ENCODE data around the gene MAPK12. TPM values are rescaled to one million over a fixed set of nuclear protein-coding genes. Genes with fewer than 3 reads are reported as not detected.

The MAPK12 gene
- total RNA-seq, 1 donor from 2014 or later = 74.8 TPM

Other genes with a start within 250 kb of the MAPK12 start
- not detected in 2 replicates for gene IL17REL, start 248.9 kb downstream of the MAPK12 start, total RNA-seq
- not detected in 2 replicates for gene TTLL8, start 203.4 kb downstream of the MAPK12 start, total RNA-seq
- not detected in 2 replicates for gene MLC1, start 176.3 kb downstream of the MAPK12 start, total RNA-seq
- 2.1 and 11.7 TPM in 2 replicates for gene MOV10L1, start 171.7 kb downstream of the MAPK12 start, total RNA-seq
- 1.1 and 1.7 TPM in 2 replicates for gene PANX2, start 91.0 kb downstream of the MAPK12 start, total RNA-seq
- 39.9 and 45.0 TPM in 2 replicates for gene TRABD, start 75.8 kb downstream of the MAPK12 start, total RNA-seq
- 26.2 and 29.3 TPM in 2 replicates for gene SELENOO, start 60.7 kb downstream of the MAPK12 start, total RNA-seq
- gene TUBGCP6, start 16.7 kb downstream of the MAPK12 start, total RNA-seq = 24.3 and 47.1 TPM in 2 replicates
- 49.1 and 55.5 TPM in 2 replicates for gene HDAC10, start 10.4 kb downstream of the MAPK12 start, total RNA-seq
- gene MAPK11, start 8.7 kb upstream of the MAPK12 start, total RNA-seq = 34.5 and 39.3 TPM in 2 replicates
- 130 and 233 TPM in 2 replicates for gene PLXNB2, start 46.0 kb upstream of the MAPK12 start, total RNA-seq
- gene DENND6B, start 65.3 kb upstream of the MAPK12 start, total RNA-seq = 6.4 and 15.2 TPM in 2 replicates
- gene PPP6R2, start 81.6 kb upstream of the MAPK12 start, total RNA-seq = 46.5 and 67.4 TPM in 2 replicates
- 53.7 and 66.0 TPM in 2 replicates for gene SBF1, start 213.4 kb upstream of the MAPK12 start, total RNA-seq
- gene ADM2, start 219.9 kb upstream of the MAPK12 start, total RNA-seq = 3.1 and 5.4 TPM in 2 replicates
- not detected in 2 replicates for gene MIOX, start 225.2 kb upstream of the MAPK12 start, total RNA-seq
- gene LMF2, start 246.0 kb upstream of the MAPK12 start, total RNA-seq = 82.2 and 93.8 TPM in 2 replicates
- gene NCAPH2, start 246.5 kb upstream of the MAPK12 start, total RNA-seq = 20.9 and 30.9 TPM in 2 replicates